MM.1S (cell line): ENCODE data around the gene ADAMTS2.

Source experiments
- CTCF ChIP-seq: fragments of 300-600 bp; sonication (generic); IDR thresholded peaks from 2 replicates; pipeline ENCODE4 v1.5.1; 2016; ENCODE audit warnings: antibody characterized with exemption, low read length, mixed read lengths
- EZH2 ChIP-seq: fragments of 300-600 bp; sonication (generic); optimal IDR thresholded peaks from 2 replicates; pipeline ENCODE3; 2017; ENCODE audit warnings: low read depth, mild to moderate bottlenecking, antibody characterized with exemption, low read length, mixed read lengths

- TF ChIP-seq CTCF (no peak), EZH2 (no peak)
These were observed 225.7 kb downstream of the ADAMTS2 start for GRCh38 chr5:179119415-179120170.
